Measurements from ENCODE around the gene THUMPD1. TPM values are rescaled to one million over a fixed set of nuclear protein-coding genes. Genes with fewer than 3 reads are reported as not detected.

The THUMPD1 gene
- total and polyA plus RNA-seq, 10 of the 15 experiments (the other 5 are each of a cell fraction or from before 2014, with no cell fraction given), result 21.5 to 49.5 (median 36.9) TPM

DNA sequence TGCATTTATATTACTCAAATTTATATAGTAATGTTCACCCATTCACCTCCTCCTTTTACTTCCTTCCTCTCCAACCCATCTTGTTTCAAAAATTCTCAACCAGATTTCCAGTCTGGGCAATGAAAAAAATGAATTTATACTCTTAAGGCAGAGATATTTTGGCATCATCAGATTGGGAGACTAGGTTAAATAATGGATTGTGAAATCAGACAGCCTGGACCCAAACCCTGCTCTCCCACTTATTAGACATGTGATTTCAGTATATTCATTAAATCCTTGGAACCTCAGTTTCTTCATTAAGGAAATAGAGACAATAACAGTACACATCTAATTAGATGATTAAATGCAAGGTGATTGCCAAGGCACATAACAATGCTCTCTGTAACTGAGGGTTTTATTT is 52.0 kb downstream of the THUMPD1 start:
- Histone ChIP-seq H3K4me1 (ENCODE audit: control insufficient read depth, insufficient read depth, low read length) (no peaks in the 10 kb centered on the region), H3K9me3 (replicated peaks; ENCODE audit: control insufficient read depth, insufficient read depth, low read length) (no peaks in the 10 kb centered on the region), H3K79me2 (ENCODE audit: control insufficient read depth, insufficient read depth, low read length) (no peaks in the 10 kb centered on the region), H3K9ac (ENCODE audit: control insufficient read depth, insufficient read depth, low read length) (no peak overlapping the region), H3K36me3 (ENCODE audit: control insufficient read depth in 2 of 2, insufficient read depth in 2 of 2, low read length in 1 of 2) (no peaks in the 10 kb centered on the region), H3K27ac (ENCODE audit: control insufficient read depth, insufficient read depth) (no peak overlapping the region), H4K20me1 (ENCODE audit: control insufficient read depth, insufficient read depth) (no peaks in the 10 kb centered on the region), H3K27me3 (replicated peaks in 1 of 2; ENCODE audit: control insufficient read depth in 2 of 2, insufficient read depth in 2 of 2, low read length in 1 of 2) (no peaks in the 10 kb centered on the region), H3K4me2 (ENCODE audit: control insufficient read depth, insufficient read depth) (no peak overlapping the region), H3K4me3 (no peak overlapping the region), H2AFZ (ENCODE audit: control insufficient read depth, low read depth, low read length) (no peak overlapping the region)
- intact Hi-C loops (cut with micrococcal nuclease; ENCODE audit: unreplicated experiment) (loop anchor here (5.0 kb wide), 1 partner anchor 87 kb away; no protein-coding TSS in a partner anchor), in situ Hi-C loops (cut with MboI) (no loop called here)
- ChIA-PET CTCF (no interaction called here), RAD21 (ENCODE audit: unreplicated experiment) (no interaction called here), POLR2A (no interaction called here), SMC1A (ENCODE audit: uncharacterized antibody, unreplicated experiment) (no interaction called here)
- ATAC-seq (no peak), FAIRE-seq (no peak), DNase-seq (ENCODE audit: low read depth, low spot score) (no peak)
- TF ChIP-seq TCF3 (IDR thresholded peaks at IDR 0.05; ENCODE audit: borderline replicate concordance, insufficient read depth, low read depth, low read length), result no peak
- TF ChIP-seq, protein P1, sequence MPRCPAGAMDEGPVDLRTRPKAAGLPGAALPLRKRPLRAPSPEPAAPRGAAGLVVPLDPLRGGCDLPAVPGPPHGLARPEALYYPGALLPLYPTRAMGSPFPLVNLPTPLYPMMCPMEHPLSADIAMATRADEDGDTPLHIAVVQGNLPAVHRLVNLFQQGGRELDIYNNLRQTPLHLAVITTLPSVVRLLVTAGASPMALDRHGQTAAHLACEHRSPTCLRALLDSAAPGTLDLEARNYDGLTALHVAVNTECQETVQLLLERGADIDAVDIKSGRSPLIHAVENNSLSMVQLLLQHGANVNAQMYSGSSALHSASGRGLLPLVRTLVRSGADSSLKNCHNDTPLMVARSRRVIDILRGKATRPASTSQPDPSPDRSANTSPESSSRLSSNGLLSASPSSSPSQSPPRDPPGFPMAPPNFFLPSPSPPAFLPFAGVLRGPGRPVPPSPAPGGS (IDR thresholded peaks at IDR 0.05; ENCODE audit: borderline replicate concordance, insufficient read depth, low read depth, low read length, poor library complexity, severe bottlenecking), result no peak
- no peak for TF ChIP-seq ZNF207 (IDR thresholded peaks at IDR 0.05; ENCODE audit: borderline replicate concordance)
- no peak for TF ChIP-seq ZZZ3 (IDR thresholded peaks at IDR 0.05; ENCODE audit: control insufficient read depth, insufficient read length, low read depth)
- TF ChIP-seq, protein P2, sequence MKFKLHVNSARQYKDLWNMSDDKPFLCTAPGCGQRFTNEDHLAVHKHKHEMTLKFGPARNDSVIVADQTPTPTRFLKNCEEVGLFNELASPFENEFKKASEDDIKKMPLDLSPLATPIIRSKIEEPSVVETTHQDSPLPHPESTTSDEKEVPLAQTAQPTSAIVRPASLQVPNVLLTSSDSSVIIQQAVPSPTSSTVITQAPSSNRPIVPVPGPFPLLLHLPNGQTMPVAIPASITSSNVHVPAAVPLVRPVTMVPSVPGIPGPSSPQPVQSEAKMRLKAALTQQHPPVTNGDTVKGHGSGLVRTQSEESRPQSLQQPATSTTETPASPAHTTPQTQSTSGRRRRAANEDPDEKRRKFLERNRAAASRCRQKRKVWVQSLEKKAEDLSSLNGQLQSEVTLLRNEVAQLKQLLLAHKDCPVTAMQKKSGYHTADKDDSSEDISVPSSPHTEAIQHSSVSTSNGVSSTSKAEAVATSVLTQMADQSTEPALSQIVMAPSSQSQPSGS (IDR thresholded peaks at IDR 0.05; ENCODE audit: low read length), result no peak
- TF ChIP-seq ZNF274 (IDR thresholded peaks at IDR 0.05; ENCODE audit: insufficient read depth, insufficient read length), result no peak
- no peak for TF ChIP-seq HDAC2 (IDR thresholded peaks at IDR 0.05)
- TF ChIP-seq KDM1A (IDR thresholded peaks at IDR 0.05; ENCODE audit: borderline replicate concordance), result no peak
- no peak for TF ChIP-seq EP300 (IDR thresholded peaks at IDR 0.05; ENCODE audit: borderline replicate concordance in 1 of 2, control insufficient read depth in 1 of 2, low read depth in 2 of 2, low read length in 2 of 2)
- no peak for TF ChIP-seq RAD21 (IDR thresholded peaks at IDR 0.05; ENCODE audit: insufficient read depth, low read depth, low read length)
- no TSS peak for BruUV-seq (replicated peaks)

Data from GM12878 (cell line).